Bronchial epithelial cell (primary cell): Measurements from ENCODE around the gene MET. TPM values are rescaled to one million over a fixed set of nuclear protein-coding genes. Genes with fewer than 3 reads are reported as not detected.
A peak's percentile ranks its signal among the peaks of the same experiment; 100 is the strongest.

Experiments
- DNase-seq: peaks from one replicate; pipeline ENCODE4 v3.0.0-alpha.2; 2010; ENCODE audit warnings: low read depth
- FAIRE-seq: peaks from 2 replicates; lab custom pipeline; 2011; peaks lifted over from hg19 to GRCh38; lab: Jason Lieb, UNC
- H3K27me3 ChIP-seq: 2 replicates; pipeline ENCODE4 v1.5.1; 2011; ENCODE audit warnings: low read length; ENCODE audit not compliant: control insufficient read depth, insufficient read depth
- H3K36me3 ChIP-seq: 2 replicates; pipeline ENCODE4 v1.5.1; 2011; ENCODE audit warnings: low read length; ENCODE audit not compliant: control insufficient read depth, insufficient read depth
- H3K4me3 ChIP-seq: 2 replicates; pipeline ENCODE4 v1.5.1; 2011; ENCODE audit warnings: mild to moderate bottlenecking, low read depth, low read length, control low read depth
- CTCF ChIP-seq: IDR thresholded peaks from 2 replicates; pipeline ENCODE4 v1.5.1; 2011; ENCODE audit warnings: mild to moderate bottlenecking, moderate library complexity, low read length, control low read depth, inconsistent platforms; ENCODE audit not compliant: insufficient read depth, severe bottlenecking
- total RNA-seq: library from RNA; depleted of rRNA; stranded (reverse); fragments of >200 nt; gene quantifications from 2 replicates; pipeline ENCODE4 v1.2.1, GENCODE V29; 2014

The MET gene
- total RNA-seq, 1 donor from 2014 or later = 156 TPM

GRCh38 chr7:116736927-116737715 lies 65.1 kb downstream of the MET start:
- DNase-seq = peak; percentile 21

GRCh38 chr7:116738378-116738777 lies 66.4 kb downstream of the MET start:
- no peak overlapping the region for H3K4me3 ChIP-seq
- no peaks in the 10 kb centered on the region for H3K27me3 ChIP-seq
- DNase-seq (no peak), FAIRE-seq (no peak)
- TF ChIP-seq CTCF = no peak
- peaks cover 4% of the 10 kb centered on the region for H3K36me3 ChIP-seq

More at GRCh38 chr7:116736927-116737715, 65.1 kb downstream of the MET start:
- H3K27me3 ChIP-seq = no peaks in the 10 kb centered on the region
- peaks cover 4% of the 10 kb centered on the region for H3K36me3 ChIP-seq
- no peak for TF ChIP-seq CTCF
- no peak overlapping the region for H3K4me3 ChIP-seq
- FAIRE-seq = no peak

GRCh38 chr7:116739307-116739706 lies 67.3 kb downstream of the MET start:
- FAIRE-seq (no peak), DNase-seq (no peak)
- Histone ChIP-seq H3K27me3 (no peaks in the 10 kb centered on the region), H3K4me3 (no peak overlapping the region), H3K36me3 (peaks cover 8% of the 10 kb centered on the region)
- no peak for TF ChIP-seq CTCF

GRCh38 chr7:116740231-116740630 lies 68.2 kb downstream of the MET start:
- Histone ChIP-seq H3K36me3 (peaks cover 6% of the 10 kb centered on the region), H3K4me3 (no peak overlapping the region), H3K27me3 (no peaks in the 10 kb centered on the region)
- no peak for FAIRE-seq
- no peak for DNase-seq
- no peak for TF ChIP-seq CTCF

- FAIRE-seq (no peak), DNase-seq (peak; percentile 91)
- Histone ChIP-seq H3K4me3 (no peak overlapping the region), H3K27me3 (no peaks in the 10 kb centered on the region), H3K36me3 (peaks cover 6% of the 10 kb centered on the region)
- no peak for TF ChIP-seq CTCF
Observed at GRCh38 chr7:116740755-116741462, 68.9 kb downstream of the MET start.
